Gastroesophageal sphincter (tissue), 3 donors: ENCODE data around the gene ST7.

Source experiments
- CTCF ChIP-seq, 4 experiments: fragments of 200-600 bp in 2 of 4; fragments of 450-650 bp in 2 of 4; sonication (generic) in 1 of 4; IDR thresholded peaks; one replicate each; pipeline ENCODE4 v1.5.1; 2017 to 2019; ENCODE audit warnings: antibody characterized with exemption in 4 of 4, mild to moderate bottlenecking in 2 of 4, moderate library complexity in 2 of 4
- EP300 ChIP-seq: sonication (generic); formaldehyde crosslinking; IDR thresholded peaks from one replicate; pipeline ENCODE4 v1.6.1; 2017; ENCODE audit warnings: antibody characterized with exemption, mild to moderate bottlenecking
- POLR2A ChIP-seq, 2 donors: fragments of 450-650 bp; IDR thresholded peaks; one replicate each; pipeline ENCODE4 v1.6.1; 2017; ENCODE audit warnings: antibody characterized with exemption in 2 of 2, mild to moderate bottlenecking in 2 of 2, moderate library complexity in 1 of 2
- POLR2AphosphoS5 ChIP-seq: sonication (generic); formaldehyde crosslinking; IDR thresholded peaks from one replicate; pipeline ENCODE4 v1.6.1; 2017; ENCODE audit warnings: antibody characterized with exemption

- TF ChIP-seq POLR2AphosphoS5 (no peak), EP300 (no peak), CTCF (IDR thresholded peaks at IDR 0.05) (no peak), POLR2A (IDR thresholded peaks at IDR 0.05) (no peak)
Measured at GRCh38 chr7:116929021-116929420, 24.3 kb upstream of the ST7 start.
